GM12878 (cell line): ENCODE results near the gene PHLDB1. TPM values are rescaled to one million over a fixed set of nuclear protein-coding genes. Genes with fewer than 3 reads are reported as not detected.

Source experiments
- ATAC-seq: fragments of 200-7000 bp; cut with Tn5 transposase; 3 replicates; pipeline ENCODE4 v1.9.1; 2020; ENCODE audit warnings: mild to moderate bottlenecking, moderate library complexity
- BruUV-seq: library from RNA; stranded (reverse); fragments of 400-500 nt; replicated peaks from 2 replicates; lab custom pipeline; 2021; lab: Mats Ljungman, UMichigan
- CTCF ChIA-PET: fragments of 300-600 bp; sonication (Branson Sonifier 250); formaldehyde crosslinking; extraction: SDS; loops from one replicate; lab custom pipeline; 2021; ENCODE audit warnings: inconsistent platforms; lab: Yijun Ruan, JAX
- POLR2A ChIA-PET: fragments of 350-600 bp; formaldehyde crosslinking; extraction: SDS; loops from one replicate; lab custom pipeline; 2021; ENCODE audit warnings: inconsistent platforms; lab: Charles Lee
- RAD21 ChIA-PET: fragments of 300-600 bp; sonication (Branson Sonifier 250); formaldehyde crosslinking; loops from one replicate; lab custom pipeline; 2023; ENCODE audit warnings: antibody characterized with exemption; ENCODE audit not compliant: unreplicated experiment; lab: Charles Lee
- SMC1A ChIA-PET: fragments of 300-600 bp; sonication (Branson Sonifier 250); formaldehyde crosslinking; loops from one replicate; lab custom pipeline; 2023; ENCODE audit not compliant: unreplicated experiment, uncharacterized antibody; lab: Charles Lee
- DNase-seq: peaks from one replicate; pipeline ENCODE4 v3.0.0-alpha.2; 2011; ENCODE audit warnings: low read depth, low spot score
- FAIRE-seq: peaks from 3 replicates; lab custom pipeline; 2011; peaks lifted over from hg19 to GRCh38; lab: Jason Lieb, UNC
- H2AFZ ChIP-seq: 2 replicates; pipeline ENCODE4 v1.6.0; 2011; ENCODE audit warnings: low read depth, low read length, control low read depth; ENCODE audit not compliant: control insufficient read depth
- H3K27ac ChIP-seq: 2 replicates; pipeline ENCODE4 v1.5.1; 2011; ENCODE audit warnings: control low read depth; ENCODE audit not compliant: control insufficient read depth, insufficient read depth
- H3K27me3 ChIP-seq, 2 experiments: replicated peaks in 1 of 2; 2 replicates each; pipeline versions ENCODE4 v1.6.0 to v1.6.1; 2011; ENCODE audit warnings: low read length in 1 of 2; ENCODE audit not compliant: control insufficient read depth in 2 of 2, insufficient read depth in 2 of 2
- H3K36me3 ChIP-seq, 2 experiments: 2 replicates each; pipeline ENCODE4 v1.5.1; 2011; ENCODE audit warnings: low read length in 1 of 2; ENCODE audit not compliant: control insufficient read depth in 2 of 2, insufficient read depth in 2 of 2
- H3K4me1 ChIP-seq: 2 replicates; pipeline ENCODE4 v1.6.1; 2011; ENCODE audit warnings: mild to moderate bottlenecking, low read length, moderate library complexity, mixed read lengths; ENCODE audit not compliant: control insufficient read depth, insufficient read depth
- H3K4me2 ChIP-seq: 2 replicates; pipeline ENCODE4 v1.6.0; 2011; ENCODE audit warnings: control low read depth; ENCODE audit not compliant: control insufficient read depth, insufficient read depth
- H3K4me3 ChIP-seq: fragments of 200-600 bp; sonication (generic); 2 replicates; pipeline ENCODE4 v1.5.1; 2016
- H3K79me2 ChIP-seq: 2 replicates; pipeline ENCODE4 v1.6.0; 2011; ENCODE audit warnings: low read length; ENCODE audit not compliant: control insufficient read depth, insufficient read depth
- H3K9ac ChIP-seq: 2 replicates; pipeline ENCODE4 v1.8.0; 2011; ENCODE audit warnings: low read length, control low read depth, mixed read lengths; ENCODE audit not compliant: control insufficient read depth, insufficient read depth
- H3K9me3 ChIP-seq: replicated peaks from 3 replicates; pipeline ENCODE4 v1.5.1; 2011; ENCODE audit warnings: mild to moderate bottlenecking, low read length; ENCODE audit not compliant: control insufficient read depth, insufficient read depth
- H4K20me1 ChIP-seq: 2 replicates; pipeline ENCODE4 v1.6.0; 2011; ENCODE audit not compliant: control insufficient read depth, insufficient read depth
- CBX5 ChIP-seq: sonication (generic); IDR thresholded peaks from 2 replicates; pipeline ENCODE4 v1.6.1; 2016; ENCODE audit warnings: low read depth, moderate library complexity, mild to moderate bottlenecking, inconsistent platforms
- ELK1 ChIP-seq: IDR thresholded peaks from 2 replicates; pipeline ENCODE4 v1.6.1; 2012; ENCODE audit warnings: low read depth, low read length, improper control_type of control experiment
- FOS ChIP-seq: IDR thresholded peaks from 3 replicates; pipeline ENCODE4 v1.6.1; 2011; ENCODE audit warnings: borderline replicate concordance; ENCODE audit not compliant: insufficient read length; ENCODE audit errors: extremely low read depth
- GATAD2B ChIP-seq: fragments of 450-650 bp; conservative IDR thresholded peaks from 2 replicates; pipeline ENCODE4 v1.6.1; 2017; ENCODE audit warnings: low read depth, mild to moderate bottlenecking, moderate library complexity
- HDGF ChIP-seq: fragments of 450-650 bp; IDR thresholded peaks from 2 replicates; pipeline ENCODE4 v1.6.1; 2016; ENCODE audit warnings: antibody characterized with exemption
- MYC ChIP-seq: IDR thresholded peaks from 2 replicates; pipeline ENCODE4 v1.6.1; 2011; ENCODE audit warnings: mild to moderate bottlenecking, low read length, moderate library complexity, inconsistent platforms; ENCODE audit not compliant: insufficient read depth, insufficient replicate concordance, insufficient read length, severe bottlenecking
- NFXL1 ChIP-seq: fragments of 450-650 bp; IDR thresholded peaks from 2 replicates; pipeline ENCODE4 v1.6.1; 2017; ENCODE audit warnings: antibody characterized with exemption, mild to moderate bottlenecking, borderline replicate concordance
- NRF1 ChIP-seq: conservative IDR thresholded peaks from 2 replicates; pipeline ENCODE4 v1.6.1; 2011; ENCODE audit warnings: mild to moderate bottlenecking, low read depth, low read length, improper control_type of control experiment
- PBX3 ChIP-seq: IDR thresholded peaks from 2 replicates; pipeline ENCODE4 v1.6.1; 2011; ENCODE audit warnings: mild to moderate bottlenecking, low read depth, low read length, moderate library complexity; ENCODE audit not compliant: insufficient replicate concordance
- RAD21 ChIP-seq: IDR thresholded peaks from 2 replicates; pipeline ENCODE4 v1.6.1; 2011; ENCODE audit warnings: mild to moderate bottlenecking, low read depth, low read length, moderate library complexity; ENCODE audit not compliant: insufficient read depth
- RFX5 ChIP-seq: IDR thresholded peaks from 2 replicates; pipeline ENCODE4 v1.6.1; 2011; ENCODE audit warnings: low read depth, low read length, improper control_type of control experiment
- SMC3 ChIP-seq: IDR thresholded peaks from 2 replicates; pipeline ENCODE4 v1.6.1; 2011; ENCODE audit warnings: low read length, improper control_type of control experiment, borderline replicate concordance
- SREBF2 ChIP-seq: IDR thresholded peaks from 2 replicates; pipeline ENCODE4 v1.6.1; 2012; ENCODE audit warnings: mild to moderate bottlenecking, low read length
- TCF12 ChIP-seq: IDR thresholded peaks from 2 replicates; pipeline ENCODE4 v1.6.1; 2011; ENCODE audit warnings: low read depth, mild to moderate bottlenecking, low read length
- USF1 ChIP-seq: IDR thresholded peaks from 2 replicates; pipeline ENCODE4 v1.6.1; 2011; ENCODE audit warnings: borderline replicate concordance, low read depth, mild to moderate bottlenecking, moderate library complexity, mixed read lengths, low read length; ENCODE audit not compliant: insufficient read depth; ENCODE audit errors: extremely low read length
- YBX1 ChIP-seq: fragments of 450-650 bp; IDR thresholded peaks from 2 replicates; pipeline ENCODE4 v1.6.1; 2016; ENCODE audit warnings: antibody characterized with exemption
- ZBTB33 ChIP-seq: fragments of 450-650 bp; IDR thresholded peaks from 2 replicates; pipeline ENCODE4 v1.6.1; 2017; ENCODE audit warnings: mild to moderate bottlenecking
- ZNF384 ChIP-seq: IDR thresholded peaks from 2 replicates; pipeline ENCODE4 v1.6.1; 2012; ENCODE audit warnings: low read depth, mild to moderate bottlenecking, low read length, improper control_type of control experiment, borderline replicate concordance
- WGBS: methylation state at CpG from one replicate; pipeline ENCODE4 v1.1.6; 2016; ENCODE audit warnings: low lambda C conversion rate; ENCODE audit not compliant: insufficient replicate concordance, insufficient coverage; ENCODE audit errors: missing lambda C conversion rate; 5-methylcytosine and 5-hydroxymethylcytosine counted together
- in situ Hi-C: fragments of 300-500 bp; cut with MboI; formaldehyde crosslinking; loops from 9 replicates; pipeline ENCODE4 v1.14.3; 2018; ENCODE audit warnings: mixed read lengths
- intact Hi-C: fragments of 100-400 bp; cut with micrococcal nuclease; formaldehyde crosslinking; loops from one replicate; pipeline ENCODE4 v1.14.2; 2022; ENCODE audit not compliant: unreplicated experiment
- polyA plus RNA-seq, 11 experiments: library from polyadenylated mRNA; depleted of rRNA in 4 of 11; unstranded in 6 of 11; stranded (reverse) in 5 of 11; fragments of >200 nt; fragmentation: Nextera tagmentation in 4 of 11; fragmentation: Illumina TruSeq in 1 of 11; extraction: Ambion mirVana in 4 of 11; extraction: Trizol in 1 of 11; gene quantifications; 1 replicate in 1 of 11; 2 replicates in 10 of 11; pipeline versions ENCODE4 v1.2.1 to v1.2.3, GENCODE V29; 2011 to 2016; ENCODE audit warnings: inconsistent platforms in 2 of 11, missing spikeins in 2 of 11, low read depth in 1 of 11
- total RNA-seq, 4 experiments: library from RNA; depleted of rRNA in 3 of 4; stranded (reverse); fragments of >200 nt in 3 of 4; fragmentation: Illumina TruSeq in 1 of 4; extraction: Trizol in 1 of 4; gene quantifications; 2 replicates each; pipeline versions ENCODE4 v1.2.1 to v1.2.3, GENCODE V29; 2013 to 2021
- TF ChIP-seq, protein P1 (sequence below): fragments of 450-650 bp; IDR thresholded peaks from 2 replicates; pipeline ENCODE4 v1.6.1; 2016; ENCODE audit warnings: mild to moderate bottlenecking

PHLDB1 gene
- total and polyA plus RNA-seq, 10 of the 15 experiments (the other 5 are each of a cell fraction or from before 2014, with no cell fraction given) = 0.03 to 0.26 (median 0.18) TPM; not detected in 4

DNA sequence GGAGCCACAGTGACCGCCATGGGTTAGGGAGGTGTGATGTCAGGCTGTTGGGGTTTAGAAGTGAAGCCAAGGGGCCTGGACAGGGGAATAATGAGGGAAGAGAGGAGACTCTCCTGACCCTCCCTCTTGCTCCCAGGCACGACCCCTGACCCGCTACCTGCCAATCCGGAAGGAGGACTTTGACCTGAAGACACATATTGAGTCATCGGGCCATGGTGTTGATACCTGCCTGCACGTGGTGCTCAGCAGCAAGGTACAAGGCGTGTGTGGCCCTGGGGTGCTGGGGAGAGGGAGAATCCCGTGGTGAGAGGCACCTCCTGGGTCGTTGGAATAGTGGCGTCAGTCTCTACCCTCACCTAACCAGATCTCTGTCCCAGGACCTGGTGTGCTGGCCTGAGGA is 42.5 kb downstream of the PHLDB1 start:
- WGBS = 10% methylated on average over 10 of the region's 10 CpGs
- SMC1A ChIA-PET = no interaction called here
- H3K9me3 ChIP-seq = no peaks in the 10 kb centered on the region
- no peaks in the 10 kb centered on the region for H3K4me1 ChIP-seq
- H3K4me3 ChIP-seq = no peak overlapping the region
- no peaks in the 10 kb centered on the region for H4K20me1 ChIP-seq
- no peak overlapping the region for H3K9ac ChIP-seq
- in situ Hi-C loops (no loop called here), intact Hi-C loops (no loop called here)
- TF ChIP-seq ZNF384 (no peak), HDGF (no peak), TCF12 (no peak), USF1 (no peak), MYC (no peak), RFX5 (no peak), YBX1 (no peak), SMC3 (no peak), GATAD2B (no peak), FOS (no peak), ZBTB33 (no peak), SREBF2 (no peak), NRF1 (no peak), CBX5 (no peak), RAD21 (no peak), PBX3 (no peak), NFXL1 (no peak), ELK1 (no peak)
- TF ChIP-seq, protein P1, sequence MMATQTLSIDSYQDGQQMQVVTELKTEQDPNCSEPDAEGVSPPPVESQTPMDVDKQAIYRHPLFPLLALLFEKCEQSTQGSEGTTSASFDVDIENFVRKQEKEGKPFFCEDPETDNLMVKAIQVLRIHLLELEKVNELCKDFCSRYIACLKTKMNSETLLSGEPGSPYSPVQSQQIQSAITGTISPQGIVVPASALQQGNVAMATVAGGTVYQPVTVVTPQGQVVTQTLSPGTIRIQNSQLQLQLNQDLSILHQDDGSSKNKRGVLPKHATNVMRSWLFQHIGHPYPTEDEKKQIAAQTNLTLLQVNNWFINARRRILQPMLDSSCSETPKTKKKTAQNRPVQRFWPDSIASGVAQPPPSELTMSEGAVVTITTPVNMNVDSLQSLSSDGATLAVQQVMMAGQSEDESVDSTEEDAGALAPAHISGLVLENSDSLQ = no peak
- peaks cover 5 to 7% of the 10 kb centered on the region in 2 experiments; a peak in 2 of 4 replicates for H3K27me3 ChIP-seq
- no peaks in the 10 kb centered on the region for H3K36me3 ChIP-seq
- CTCF ChIA-PET = interaction anchor here (0.6 kb wide), 1 partner anchor 195 kb away, joined by 3 read pairs; no protein-coding TSS in a partner anchor
- no peak overlapping the region for H3K4me2 ChIP-seq
- no peak for ATAC-seq
- no peaks in the 10 kb centered on the region for H3K79me2 ChIP-seq
- no peak for FAIRE-seq
- no peak for DNase-seq
- BruUV-seq = no TSS peak
- RAD21 ChIA-PET = no interaction called here
- POLR2A ChIA-PET = no interaction called here
- no peak overlapping the region for H2AFZ ChIP-seq
- no peak overlapping the region for H3K27ac ChIP-seq
